HepG2 (cell line): Measurements from ENCODE around the gene CST4. TPM values are rescaled to one million over a fixed set of nuclear protein-coding genes. Genes with fewer than 3 reads are reported as not detected.

Experiments
- ATAC-seq: fragments of 200-7000 bp; cut with Tn5 transposase; 3 replicates; pipeline ENCODE4 v1.9.1; 2020; ENCODE audit warnings: mild to moderate bottlenecking, moderate library complexity
- BruUV-seq: library from RNA; stranded (reverse); fragments of 400-500 nt; replicated peaks from 2 replicates; lab custom pipeline; 2021; lab: Mats Ljungman, UMichigan
- CTCF ChIA-PET: fragments of 300-600 bp; formaldehyde crosslinking; extraction: SDS; loops from one replicate; lab custom pipeline; 2021; ENCODE audit warnings: low total read pairs, inconsistent platforms, low intra/inter-chr PET ratio; lab: Yijun Ruan, JAX
- POLR2A ChIA-PET: fragments of 350-600 bp; sonication (Branson Sonifier 250); formaldehyde crosslinking; loops from one replicate; lab custom pipeline; 2020; ENCODE audit warnings: antibody characterized with exemption, inconsistent platforms; lab: Yijun Ruan, JAX
- DNase-seq: peaks from one replicate; pipeline ENCODE4 v3.0.0-alpha.2; 2015; ENCODE audit warnings: low spot score
- FAIRE-seq: peaks from 3 replicates; lab custom pipeline; 2011; peaks lifted over from hg19 to GRCh38; lab: Jason Lieb, UNC
- H2AFZ ChIP-seq: one replicate; pipeline ENCODE4 v1.6.1; 2011; ENCODE audit warnings: low read length, inconsistent platforms
- H3K27ac ChIP-seq: fragments of 300-600 bp; 3 replicates; pipeline ENCODE4 v1.8.0; 2011; ENCODE audit warnings: mixed run types, mild to moderate bottlenecking, mixed read lengths, low read length, inconsistent platforms; ENCODE audit not compliant: insufficient read depth; ENCODE audit errors: extremely low read length
- H3K27me3 ChIP-seq, 2 experiments: fragments of 200-600 bp in 1 of 2; 2 replicates in 1 of 2; 3 replicates in 1 of 2; pipeline versions ENCODE4 v1.6.0 to v1.8.0; 2011; ENCODE audit warnings: low read length in 2 of 2, mild to moderate bottlenecking in 2 of 2, moderate library complexity in 2 of 2, inconsistent platforms in 1 of 2; ENCODE audit not compliant: insufficient read depth in 2 of 2, control insufficient read depth in 1 of 2
- H3K36me3 ChIP-seq, 2 experiments: fragments of 200-600 bp in 1 of 2; replicated peaks in 1 of 2; 2 replicates in 1 of 2; 3 replicates in 1 of 2; pipeline versions ENCODE4 v1.5.1 to v1.8.0; 2011; ENCODE audit warnings: low read length in 2 of 2, inconsistent platforms in 1 of 2; ENCODE audit not compliant: insufficient read depth in 2 of 2, control insufficient read depth in 1 of 2
- H3K4me1 ChIP-seq: 2 replicates; pipeline ENCODE4 v1.5.1; 2012; ENCODE audit warnings: low read length, inconsistent platforms; ENCODE audit not compliant: insufficient read depth
- H3K4me2 ChIP-seq: 2 replicates; pipeline ENCODE4 v1.6.0; 2011; ENCODE audit warnings: low read depth, low read length, inconsistent platforms
- H3K4me3 ChIP-seq, 3 experiments: fragments of 200-600 bp in 1 of 3; sonication (generic), shearing (Covaris generic) in 1 of 3; replicated peaks in 1 of 3; 2 replicates each; pipeline ENCODE4 v1.5.1; 2011 to 2016; ENCODE audit warnings: low read length in 3 of 3, inconsistent platforms in 2 of 3, low read depth in 2 of 3, mild to moderate bottlenecking in 2 of 3, control low read depth in 1 of 3, mixed read lengths in 1 of 3; ENCODE audit not compliant: insufficient read depth in 1 of 3
- H3K79me2 ChIP-seq: one replicate; pipeline ENCODE4 v1.6.1; 2011; ENCODE audit warnings: low read length, inconsistent platforms; ENCODE audit not compliant: insufficient read depth
- H3K9ac ChIP-seq: 2 replicates; pipeline ENCODE4 v1.6.0; 2011; ENCODE audit warnings: mild to moderate bottlenecking, low read depth, low read length, inconsistent platforms; ENCODE audit not compliant: insufficient read depth
- H3K9me3 ChIP-seq: 2 replicates; pipeline ENCODE4 v1.5.1; 2012; ENCODE audit warnings: mild to moderate bottlenecking, low read length
- H4K20me1 ChIP-seq: 2 replicates; pipeline ENCODE4 v1.6.0; 2011; ENCODE audit warnings: inconsistent platforms, mild to moderate bottlenecking, low read length, moderate library complexity; ENCODE audit not compliant: insufficient read depth
- CTCF ChIP-seq: sonication (generic); formaldehyde crosslinking; IDR thresholded peaks from 2 replicates; pipeline ENCODE4 v1.5.0; 2020; ENCODE audit warnings: mild to moderate bottlenecking, missing genetic modification reagents, moderate library complexity
- PBX2 ChIP-seq: IDR thresholded peaks from 2 replicates; pipeline ENCODE4 v1.6.1; 2016; ENCODE audit warnings: control low read depth
- SMC3 ChIP-seq: IDR thresholded peaks from 2 replicates; pipeline ENCODE4 v1.6.1; 2011; ENCODE audit warnings: low read length, improper control_type of control experiment
- STAG1 ChIP-seq: sonication (generic); formaldehyde crosslinking; IDR thresholded peaks from 2 replicates; pipeline ENCODE4 v1.4.0; 2020; ENCODE audit warnings: missing genetic modification reagents
- ZBTB33 ChIP-seq: sonication (generic); formaldehyde crosslinking; IDR thresholded peaks from 2 replicates; pipeline ENCODE4 v1.4.0; 2020; ENCODE audit warnings: missing genetic modification reagents
- ZNF292 ChIP-seq: sonication (generic); formaldehyde crosslinking; IDR thresholded peaks from 2 replicates; pipeline ENCODE4 v1.8.1; 2022; ENCODE audit warnings: mild to moderate bottlenecking, low read depth, missing genetic modification reagents, borderline replicate concordance
- WGBS: methylation state at CpG from one replicate; pipeline ENCODE4 v1.1.6; 2017; ENCODE audit warnings: low lambda C conversion rate; 5-methylcytosine and 5-hydroxymethylcytosine counted together
- in situ Hi-C: cut with HindIII; loops from 2 replicates; pipeline ENCODE4 v1.10.0; 2017; ENCODE audit warnings: low pct_unique_long_range_greater_than_20kb; ENCODE audit not compliant: extremely low pct_ligation_motif_present
- intact Hi-C: fragments of 100-400 bp; cut with micrococcal nuclease; formaldehyde crosslinking; loops from one replicate; pipeline ENCODE4 v1.10.0; 2022; ENCODE audit not compliant: unreplicated experiment
- polyA plus RNA-seq, 8 experiments: library from polyadenylated mRNA; depleted of rRNA in 3 of 8; stranded (reverse) in 7 of 8; unstranded in 1 of 8; fragments of >200 nt; fragmentation: Illumina TruSeq in 4 of 8; extraction: Trizol in 4 of 8; gene quantifications; 2 replicates each; pipeline versions ENCODE4 v1.2.1 to v1.2.3, GENCODE V29; 2011 to 2016; ENCODE audit warnings: low read depth in 4 of 8, missing spikeins in 1 of 8, mixed read lengths in 1 of 8; ENCODE audit not compliant: insufficient read depth in 1 of 8
- total RNA-seq, 5 experiments: library from RNA; depleted of rRNA; stranded (reverse); fragments of >200 nt; fragmentation: Illumina TruSeq; extraction: Trizol; gene quantifications; 2 replicates each; pipeline ENCODE4 v1.2.3, GENCODE V29; 2016; ENCODE audit warnings: low read depth in 1 of 5

Gene CST4
- total and polyA plus RNA-seq, 2 of the 13 experiments (the other 11 are each of a cell fraction or from before 2014, with no cell fraction given) = not detected

GRCh38 chr20:23666189-23666588 is 22.6 kb downstream of the CST4 start:
- Histone ChIP-seq H3K36me3 (no peaks in the 10 kb centered on the region; a peak in 1 of 5 replicates), H3K4me2 (no peak overlapping the region), H3K27ac (no peak overlapping the region), H3K9ac (no peak overlapping the region), H3K4me3 (no peak overlapping the region), H4K20me1 (no peaks in the 10 kb centered on the region), H3K4me1 (peaks cover 45% of the 10 kb centered on the region), H2AFZ (no peak overlapping the region), H3K79me2 (no peaks in the 10 kb centered on the region), H3K9me3 (no peaks in the 10 kb centered on the region), H3K27me3 (no peaks in the 10 kb centered on the region)
- BruUV-seq = no TSS peak
- no peak for FAIRE-seq
- 96% methylated on average over 4 of the region's 4 CpGs for WGBS
- no peak for DNase-seq
- ChIA-PET CTCF (interaction anchor here (1.7 kb wide), 1 partner anchor 24 kb away, joined by 4 read pairs; no protein-coding TSS in a partner anchor), POLR2A (interaction anchor here (1.3 kb wide), 1 partner anchor 25 kb away, joined by 3 read pairs; no protein-coding TSS in a partner anchor)
- TF ChIP-seq STAG1 (peak; percentile 64), CTCF (CRISPR knock-in tag) (peak; percentile 48), SMC3 (peak; percentile 16; the same call in 1 of the 2 replicates), PBX2 (CRISPR knock-in tag) (no peak)
- ATAC-seq = no peak
- intact Hi-C loops = loop anchor here (5.0 kb wide), 2 partner anchors 56 to 116 kb away; no protein-coding TSS in a partner anchor
- in situ Hi-C loops = no loop called here

- ATAC-seq (no peak), FAIRE-seq (no peak), DNase-seq (no peak)
- WGBS = 94% methylated on average over 3 of the region's 3 CpGs
- no peak overlapping the region for H2AFZ ChIP-seq
- CTCF ChIA-PET = interaction anchor here (1.7 kb wide), 1 partner anchor 23 kb away, joined by 4 read pairs; no protein-coding TSS in a partner anchor
- no peak overlapping the region for H3K4me3 ChIP-seq
- TF ChIP-seq ZNF292 (CRISPR knock-in tag) = no peak
- TF ChIP-seq ZBTB33 = peak; percentile 67
- in situ Hi-C loops = no loop called here
- POLR2A ChIA-PET = interaction anchor here (9.9 kb wide), 1 partner anchor 29 kb away, joined by 543 read pairs; the partner anchor contains the start of gene CST3
- no peak overlapping the region for H3K9ac ChIP-seq
- H3K4me1 ChIP-seq = peaks cover 58% of the 10 kb centered on the region
- H3K27ac ChIP-seq = no peak overlapping the region
- H3K27me3 ChIP-seq = no peaks in the 10 kb centered on the region
- no peaks in the 10 kb centered on the region for H3K9me3 ChIP-seq
- no peaks in the 10 kb centered on the region; a peak in 1 of 5 replicates for H3K36me3 ChIP-seq
- H3K79me2 ChIP-seq = peaks cover 3% of the 10 kb centered on the region
- intact Hi-C loops = loop anchor here (5.0 kb wide), 3 partner anchors 38 to 117 kb away; no protein-coding TSS in a partner anchor
- H3K4me2 ChIP-seq = no peak overlapping the region
- no peaks in the 10 kb centered on the region for H4K20me1 ChIP-seq
- BruUV-seq = no TSS peak
Observed at GRCh38 chr20:23664954-23665353, 23.9 kb downstream of the CST4 start.
